Tibial nerve (tissue), 4 donors: Measurements from ENCODE around the gene AKT1.
A peak's percentile ranks its signal among the peaks of the same experiment; 100 is the strongest.

Experiments used
- CTCF ChIP-seq, 5 experiments: fragments of 200-600 bp in 3 of 5; fragments of 450-650 bp in 2 of 5; sonication (generic) in 3 of 5; IDR thresholded peaks; one replicate each; pipeline ENCODE4 v1.5.1; 2016 to 2019; ENCODE audit warnings: antibody characterized with exemption in 5 of 5, mild to moderate bottlenecking in 3 of 5, moderate library complexity in 2 of 5
- EP300 ChIP-seq, 2 donors: sonication (generic); formaldehyde crosslinking; IDR thresholded peaks; one replicate each; pipeline ENCODE4 v1.6.1; 2017; ENCODE audit warnings: antibody characterized with exemption in 2 of 2, mild to moderate bottlenecking in 1 of 2
- POLR2A ChIP-seq, 2 donors: fragments of 450-650 bp; IDR thresholded peaks; one replicate each; pipeline ENCODE4 v1.6.1; 2017; ENCODE audit warnings: antibody characterized with exemption in 2 of 2, mild to moderate bottlenecking in 2 of 2, moderate library complexity in 2 of 2

- TF ChIP-seq CTCF (IDR thresholded peaks at IDR 0.05) = peak; percentile 25 to 66 (median 54)
- TF ChIP-seq EP300 (IDR thresholded peaks at IDR 0.05) = no peak
- TF ChIP-seq POLR2A (IDR thresholded peaks at IDR 0.05) = no peak
Measured at GRCh38 chr14:104820669-104821228, 25.2 kb upstream of the AKT1 start.
